Stomach (tissue), 4 donors: ENCODE results near the gene UBE4B.
"Not testable (repeated sequence)": the region's sequence is repeated elsewhere in the genome, so short reads cannot be mapped to it uniquely, and the experiment has no call there.

Experiments
- CTCF ChIP-seq, 7 experiments: fragments of 450-650 bp in 4 of 7; fragments of 200-600 bp in 3 of 7; sonication (generic) in 3 of 7; IDR thresholded peaks; one replicate each; pipeline ENCODE4 v1.5.1; 2016 to 2019; ENCODE audit warnings: antibody characterized with exemption in 7 of 7, control low read depth in 2 of 7, mild to moderate bottlenecking in 1 of 7
- EP300 ChIP-seq: sonication (generic); formaldehyde crosslinking; IDR thresholded peaks from one replicate; pipeline ENCODE4 v1.6.1; 2017; ENCODE audit warnings: antibody characterized with exemption
- POLR2A ChIP-seq, 4 donors: fragments of 450-650 bp; IDR thresholded peaks; one replicate each; pipeline ENCODE4 v1.6.1; 2016; ENCODE audit warnings: antibody characterized with exemption in 4 of 4, control low read depth in 2 of 4, mild to moderate bottlenecking in 1 of 4, moderate library complexity in 1 of 4
- POLR2AphosphoS5 ChIP-seq, 3 donors: sonication (generic); formaldehyde crosslinking; IDR thresholded peaks; one replicate each; pipeline ENCODE4 v1.6.1; 2016; ENCODE audit warnings: antibody characterized with exemption in 3 of 3

- not testable (repeated sequence) for TF ChIP-seq CTCF (IDR thresholded peaks at IDR 0.05); POLR2AphosphoS5 (IDR thresholded peaks at IDR 0.05); POLR2A (IDR thresholded peaks at IDR 0.05); EP300
These were observed 40.6 kb downstream of the UBE4B start for GRCh38 chr1:10073371-10073770.
